HL-60/S4 treated with retinoic acid at 250 ng/mL for 4 days and 3 days (cell line): Measurements from ENCODE around the gene TMEM132E.

Source experiments
- in situ Hi-C: fragments of 300-500 bp; cut with MboI; formaldehyde crosslinking; loops from 2 replicates; pipeline ENCODE4 v1.7.0; 2022; ENCODE audit warnings: low sequenced_read_pairs

TMEM132E gene

GRCh38 chr17:34568953-34569352 lies 10.4 kb upstream of the TMEM132E start:
- in situ Hi-C loops = no loop called here

DNA sequence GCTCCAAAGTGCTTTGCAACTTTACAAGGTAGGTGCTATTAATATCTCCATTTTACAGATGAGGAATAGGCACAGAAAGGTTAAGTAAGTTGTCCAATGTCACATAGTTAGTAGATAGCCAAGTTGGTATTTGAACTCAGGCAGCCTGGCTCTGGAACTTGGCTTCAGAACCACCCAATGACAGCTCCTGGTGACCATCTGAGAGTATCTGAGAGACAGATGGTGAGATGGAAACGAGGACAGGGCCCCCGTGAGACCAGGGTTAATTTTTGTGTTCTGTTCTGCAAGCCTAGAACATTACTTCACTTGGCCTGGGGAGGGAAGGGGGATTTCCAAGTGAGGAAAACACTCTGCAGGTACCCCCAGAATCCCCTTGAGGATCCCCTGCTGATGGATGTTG lies 9.8 kb upstream of the TMEM132E start:
- in situ Hi-C loops = no loop called here

DNA sequence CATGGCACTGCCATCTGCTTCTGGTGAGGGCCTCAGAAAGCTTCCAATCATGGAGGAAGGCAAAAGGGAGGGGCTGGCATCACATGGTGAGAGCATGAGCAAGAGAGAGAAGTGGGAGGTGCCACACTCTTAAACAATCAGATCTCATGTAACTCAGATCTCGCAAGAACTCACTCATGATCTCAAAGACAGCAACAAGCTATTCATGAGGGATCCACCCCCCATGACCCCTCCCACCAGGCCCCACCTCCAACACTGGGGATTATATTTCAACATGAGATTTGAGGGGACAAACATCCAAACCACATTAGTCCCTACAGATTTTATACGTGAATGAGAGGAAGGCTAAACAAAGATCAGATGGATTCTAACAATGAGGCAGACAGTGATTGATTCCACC lies 8.9 kb upstream of the TMEM132E start:
- in situ Hi-C loops = no loop called here

DNA sequence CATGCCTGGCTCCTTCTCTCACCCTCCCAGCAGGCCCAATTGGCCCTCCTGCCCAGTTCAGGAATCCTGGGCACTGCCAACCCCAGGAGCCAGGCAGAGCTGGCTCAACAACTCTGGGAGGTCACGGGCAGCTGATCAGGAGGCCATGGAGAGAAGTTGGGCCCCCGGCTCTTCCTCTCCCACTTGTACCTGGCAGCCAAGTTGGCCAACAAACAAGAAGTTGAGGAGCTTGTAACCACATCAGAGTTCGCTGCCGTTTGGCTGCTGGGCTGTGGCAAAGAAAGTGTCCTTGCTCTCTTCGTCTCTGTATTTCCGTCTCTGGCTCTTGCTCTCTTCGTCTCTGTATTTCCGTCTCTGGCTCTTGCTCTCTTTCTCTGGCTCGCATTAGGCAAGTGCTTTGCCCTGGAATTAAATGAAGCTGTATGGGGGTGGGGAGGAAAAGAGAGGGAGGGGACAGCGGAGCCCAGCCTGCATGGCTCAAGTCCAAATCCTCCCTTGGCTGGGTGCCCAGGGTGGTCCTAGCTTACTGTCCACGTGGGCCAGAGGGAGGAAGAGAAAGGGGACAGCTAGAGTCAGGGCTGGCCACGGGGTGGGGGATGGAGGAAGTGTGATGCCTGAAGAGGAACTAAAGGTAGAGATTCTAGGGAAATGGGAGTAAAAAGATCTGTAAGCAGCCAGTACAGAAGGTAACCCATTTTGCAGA lies 7.8 kb upstream of the TMEM132E start:
- in situ Hi-C loops = no loop called here

GRCh38 chr17:34572483-34572882 lies 6.9 kb upstream of the TMEM132E start:
- in situ Hi-C loops = no loop called here

GRCh38 chr17:34575182-34575581 lies 4.2 kb upstream of the TMEM132E start:
- in situ Hi-C loops = no loop called here

- in situ Hi-C loops = no loop called here
Measured at GRCh38 chr17:34578016-34578415, 1.4 kb upstream of the TMEM132E start.

- in situ Hi-C loops = no loop called here
Measured at GRCh38 chr17:34578656-34579016, 746 bp upstream of the TMEM132E start.

DNA sequence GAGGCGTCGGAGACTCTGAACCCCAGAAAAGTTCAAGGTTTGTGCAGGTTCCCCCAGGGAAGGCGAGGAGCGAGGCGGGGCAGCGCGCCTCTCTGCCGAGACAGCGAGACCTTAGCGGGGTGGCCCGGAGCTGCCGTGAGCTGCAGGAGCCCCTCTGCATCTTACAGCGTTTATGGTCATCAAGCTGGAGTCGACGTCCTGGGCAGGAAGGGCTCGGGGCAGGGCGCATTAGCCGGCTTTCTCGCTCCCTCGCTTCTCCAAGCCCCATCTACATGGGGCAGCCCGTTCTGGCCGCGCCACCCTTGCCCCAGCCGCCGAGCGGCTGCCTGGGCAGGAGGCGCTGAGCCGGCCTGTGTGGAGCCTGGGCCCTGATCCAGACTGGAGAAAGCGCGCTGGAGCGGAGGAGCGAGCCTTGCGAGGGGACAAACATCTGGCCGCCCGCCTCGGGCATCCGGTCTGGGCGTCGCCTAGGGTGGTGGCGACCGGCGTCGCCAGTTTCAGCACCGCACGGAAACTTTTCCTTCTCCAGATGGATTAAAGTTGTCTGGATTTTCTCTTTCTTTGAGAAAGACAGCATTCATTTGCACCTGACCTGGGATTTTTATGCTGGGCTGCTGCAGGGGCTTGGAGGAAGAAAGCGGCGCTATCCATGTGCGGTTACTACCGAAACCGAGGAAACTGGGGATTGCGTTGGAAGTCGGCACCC lies 750 bp downstream of the TMEM132E start:
- in situ Hi-C loops = no loop called here

DNA sequence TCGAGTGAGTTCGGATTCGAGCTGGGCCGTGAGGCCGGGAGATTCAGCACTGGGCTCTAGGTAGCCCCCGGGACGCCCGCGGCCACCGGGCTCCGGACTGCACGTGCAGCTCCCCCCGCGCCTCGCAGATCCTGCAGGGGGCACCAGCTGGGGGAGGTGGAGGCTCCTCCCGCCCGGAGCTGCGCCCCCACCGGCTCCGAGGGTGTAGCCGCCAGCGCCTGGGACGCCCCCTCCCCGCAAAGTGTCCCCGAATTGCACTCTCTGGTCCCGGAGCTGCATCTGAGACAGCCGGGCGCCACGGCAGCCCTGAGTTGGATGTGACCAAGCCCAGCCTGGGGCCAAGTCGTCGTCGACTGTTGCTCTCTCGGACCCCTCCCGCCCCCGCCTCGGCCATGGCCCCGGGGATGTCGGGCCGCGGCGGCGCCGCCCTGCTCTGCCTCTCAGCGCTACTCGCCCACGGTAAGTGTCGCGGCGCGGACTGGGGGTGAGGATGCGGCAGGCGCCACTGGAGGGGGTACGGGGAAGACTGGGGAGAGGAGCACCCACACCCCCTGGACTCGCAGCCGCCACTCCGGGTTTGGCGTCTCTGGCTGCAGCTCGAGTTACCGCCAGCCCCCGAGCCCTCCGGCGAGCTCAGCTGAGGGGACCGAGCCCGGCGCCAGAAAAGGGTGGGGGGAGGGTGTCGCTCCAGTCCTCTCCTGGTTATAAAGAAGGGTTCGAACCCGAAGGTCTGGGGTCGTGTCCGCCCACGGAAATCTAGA lies 1.5 kb downstream of the TMEM132E start:
- in situ Hi-C loops = no loop called here

GRCh38 chr17:34581446-34582184 lies 2.2 kb downstream of the TMEM132E start:
- in situ Hi-C loops = no loop called here

GRCh38 chr17:34582185-34582900 lies 3.0 kb downstream of the TMEM132E start:
- in situ Hi-C loops = no loop called here

- in situ Hi-C loops = no loop called here
Measured at GRCh38 chr17:34582901-34583245, 3.5 kb downstream of the TMEM132E start.

- in situ Hi-C loops = no loop called here
Measured at GRCh38 chr17:34584805-34585416, 5.5 kb downstream of the TMEM132E start.

- in situ Hi-C loops = no loop called here
Measured at GRCh38 chr17:34586346-34586846, 7.0 kb downstream of the TMEM132E start.

GRCh38 chr17:34588266-34588665 lies 8.9 kb downstream of the TMEM132E start:
- in situ Hi-C loops = no loop called here

- in situ Hi-C loops = no loop called here
Measured at GRCh38 chr17:34589120-34589965, 10.0 kb downstream of the TMEM132E start.

- in situ Hi-C loops = no loop called here
Measured at GRCh38 chr17:34592002-34592401, 12.6 kb downstream of the TMEM132E start.

- in situ Hi-C loops = no loop called here
Measured at GRCh38 chr17:34596920-34597319, 17.5 kb downstream of the TMEM132E start.
